ENCODE data around the gene PACSIN1. TPM values are rescaled to one million over a fixed set of nuclear protein-coding genes. Genes with fewer than 3 reads are reported as not detected.

PACSIN1 gene
- total RNA-seq, 2 experiments from 2014 or later: 19.3 to 88.4 TPM

DNA sequence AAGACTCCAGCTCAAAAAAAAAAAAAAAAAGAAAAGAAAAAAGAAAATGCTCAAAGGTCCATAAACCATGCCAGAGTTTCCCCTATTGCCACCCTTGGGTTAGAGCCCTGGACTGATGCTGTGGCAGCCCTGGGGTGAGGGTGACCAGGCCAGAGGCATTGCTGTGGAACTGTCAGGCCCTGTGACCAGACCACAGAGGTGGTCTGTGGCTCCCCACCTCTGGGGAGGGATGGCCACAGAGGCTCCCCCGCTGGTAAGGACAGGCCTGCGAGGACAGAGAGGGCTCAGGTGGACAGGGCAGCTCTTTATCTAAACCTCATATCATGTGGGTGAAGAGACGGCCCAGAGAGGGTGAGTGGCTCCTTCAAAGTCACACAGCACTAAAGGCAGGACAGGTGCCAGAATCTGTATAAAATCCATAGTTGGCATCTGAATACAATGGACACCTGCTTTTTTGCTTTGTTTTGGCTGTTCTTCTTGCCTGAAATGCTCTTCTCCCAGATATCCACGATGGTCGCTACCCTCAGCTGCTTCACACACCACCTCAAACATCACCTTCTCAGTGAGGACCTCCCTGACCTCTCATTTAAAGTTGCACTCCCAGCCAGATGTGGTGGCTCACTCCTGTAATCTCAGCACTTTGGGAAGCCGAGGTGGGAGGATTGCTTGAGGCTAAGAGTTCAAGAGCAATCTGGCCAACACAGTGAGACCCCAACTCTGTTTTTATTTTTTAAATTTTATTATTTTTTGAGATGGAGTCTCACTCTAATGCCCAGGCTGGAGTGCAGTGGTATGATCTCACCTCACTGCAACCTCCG is 112.8 kb downstream of the PACSIN1 start:
- BruUV-seq (replicated peaks): no TSS peak
- Histone ChIP-seq H2AFZ (ENCODE audit: low read length) (no peak overlapping the region), H3K4me3 (ENCODE audit: low read depth, low read length, poor library complexity, severe bottlenecking) (no peak overlapping the region), H3K27ac (ENCODE audit: low read depth, low read length, poor library complexity, severe bottlenecking) (no peak overlapping the region), H3K36me3 (ENCODE audit: insufficient read depth, low read length) (peaks cover 4% of the 10 kb centered on the region; the same call in 1 of the 2 replicates), H3K79me2 (ENCODE audit: insufficient read depth, low read depth, low read length) (no peaks in the 10 kb centered on the region), H3K4me2 (ENCODE audit: low read length) (no peak overlapping the region), H3K9me3 (ENCODE audit: low read length) (no peaks in the 10 kb centered on the region), H3K4me1 (ENCODE audit: insufficient read depth, low read length, poor library complexity, severe bottlenecking) (peaks cover 5% of the 10 kb centered on the region), H4K20me1 (ENCODE audit: insufficient read depth, low read length) (no peaks in the 10 kb centered on the region), H3K9me2 (ENCODE audit: insufficient read depth, low read length) (no peaks in the 10 kb centered on the region)
- POLR2A ChIA-PET: interaction anchor here (0.6 kb wide), 2 partner anchors 15 to 290 kb away, joined by 3 to 4 read pairs; no protein-coding TSS in a partner anchor
- TF ChIP-seq, protein P1, sequence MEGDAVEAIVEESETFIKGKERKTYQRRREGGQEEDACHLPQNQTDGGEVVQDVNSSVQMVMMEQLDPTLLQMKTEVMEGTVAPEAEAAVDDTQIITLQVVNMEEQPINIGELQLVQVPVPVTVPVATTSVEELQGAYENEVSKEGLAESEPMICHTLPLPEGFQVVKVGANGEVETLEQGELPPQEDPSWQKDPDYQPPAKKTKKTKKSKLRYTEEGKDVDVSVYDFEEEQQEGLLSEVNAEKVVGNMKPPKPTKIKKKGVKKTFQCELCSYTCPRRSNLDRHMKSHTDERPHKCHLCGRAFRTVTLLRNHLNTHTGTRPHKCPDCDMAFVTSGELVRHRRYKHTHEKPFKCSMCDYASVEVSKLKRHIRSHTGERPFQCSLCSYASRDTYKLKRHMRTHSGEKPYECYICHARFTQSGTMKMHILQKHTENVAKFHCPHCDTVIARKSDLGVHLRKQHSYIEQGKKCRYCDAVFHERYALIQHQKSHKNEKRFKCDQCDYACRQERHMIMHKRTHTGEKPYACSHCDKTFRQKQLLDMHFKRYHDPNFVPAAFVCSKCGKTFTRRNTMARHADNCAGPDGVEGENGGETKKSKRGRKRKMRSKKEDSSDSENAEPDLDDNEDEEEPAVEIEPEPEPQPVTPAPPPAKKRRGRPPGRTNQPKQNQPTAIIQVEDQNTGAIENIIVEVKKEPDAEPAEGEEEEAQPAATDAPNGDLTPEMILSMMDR (conservative IDR thresholded peaks at IDR 0.05; ENCODE audit: low read length): no peak
- no peak for TF ChIP-seq EZH2phosphoT487 (IDR thresholded peaks at IDR 0.05; ENCODE audit: borderline replicate concordance, low read depth, low read length)
- CTCF ChIA-PET (ENCODE audit: unreplicated experiment): no interaction called here
- intact Hi-C loops (cut with micrococcal nuclease; ENCODE audit: unreplicated experiment): no loop called here
- no peak for DNase-seq (ENCODE audit: low spot score)

- ChIA-PET CTCF (ENCODE audit: unreplicated experiment) (interaction anchor here (1.0 kb wide), 1 partner anchor 121 kb away, joined by 3 read pairs; no protein-coding TSS in a partner anchor), POLR2A (interaction anchor here (0.5 to 1.3 kb wide), 6 partner anchors 10 to 211 kb away, joined by 3 to 6 read pairs (median 4); partner anchors contain the start of gene BLTP3A)
- Histone ChIP-seq H3K4me3 (ENCODE audit: low read depth, low read length, poor library complexity, severe bottlenecking) (no peak overlapping the region), H3K9me2 (ENCODE audit: insufficient read depth, low read length) (no peaks in the 10 kb centered on the region), H3K9me3 (ENCODE audit: low read length) (no peaks in the 10 kb centered on the region), H3K36me3 (ENCODE audit: insufficient read depth, low read length) (peaks cover 4% of the 10 kb centered on the region; the same call in 1 of the 2 replicates), H2AFZ (ENCODE audit: low read length) (no peak overlapping the region), H3K79me2 (ENCODE audit: insufficient read depth, low read depth, low read length) (no peaks in the 10 kb centered on the region), H3K4me1 (ENCODE audit: insufficient read depth, low read length, poor library complexity, severe bottlenecking) (peaks cover 5% of the 10 kb centered on the region), H3K4me2 (ENCODE audit: low read length) (no peak overlapping the region), H4K20me1 (ENCODE audit: insufficient read depth, low read length) (no peaks in the 10 kb centered on the region), H3K27ac (ENCODE audit: low read depth, low read length, poor library complexity, severe bottlenecking) (no peak overlapping the region)
- no TSS peak for BruUV-seq (replicated peaks)
- no peak for DNase-seq (ENCODE audit: low spot score)
- intact Hi-C loops (cut with micrococcal nuclease; ENCODE audit: unreplicated experiment): no loop called here
- TF ChIP-seq EZH2phosphoT487 (IDR thresholded peaks at IDR 0.05; ENCODE audit: borderline replicate concordance, low read depth, low read length): no peak
These were observed 115.1 kb downstream of the PACSIN1 start for GRCh38 chr6:34580707-34581560.

DNA sequence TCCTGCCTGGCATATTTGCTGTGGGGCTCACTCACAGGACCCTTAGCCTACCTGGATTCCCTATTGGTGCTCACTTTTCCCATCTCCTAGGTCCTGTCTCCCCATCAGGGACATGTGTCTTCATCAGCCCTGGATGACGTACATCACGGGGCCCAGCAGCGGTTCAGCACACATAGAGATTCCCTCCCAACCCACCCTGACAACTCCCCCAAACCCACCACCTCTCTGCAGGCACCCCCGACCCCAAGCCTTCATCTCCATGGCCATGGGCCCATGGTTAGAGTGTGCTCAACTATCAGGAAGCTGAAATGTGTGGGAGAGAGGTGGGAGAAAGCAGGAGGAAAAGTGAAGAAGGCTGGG is 115.7 kb downstream of the PACSIN1 start:
- no peaks in the 10 kb centered on the region for H4K20me1 ChIP-seq (ENCODE audit: insufficient read depth, low read length)
- no TSS peak for BruUV-seq (replicated peaks)
- intact Hi-C loops (cut with micrococcal nuclease; ENCODE audit: unreplicated experiment): no loop called here
- no peaks in the 10 kb centered on the region for H3K79me2 ChIP-seq (ENCODE audit: insufficient read depth, low read depth, low read length)
- POLR2A ChIA-PET: interaction anchor here (0.7 kb wide), 1 partner anchor 26 kb away, joined by 3 read pairs; no protein-coding TSS in a partner anchor
- CTCF ChIA-PET (ENCODE audit: unreplicated experiment): no interaction called here
- no peaks in the 10 kb centered on the region for H3K9me2 ChIP-seq (ENCODE audit: insufficient read depth, low read length)
- no peak overlapping the region for H3K4me2 ChIP-seq (ENCODE audit: low read length)
- TF ChIP-seq EZH2phosphoT487 (IDR thresholded peaks at IDR 0.05; ENCODE audit: borderline replicate concordance, low read depth, low read length): no peak
- TF ChIP-seq, protein P1 (conservative IDR thresholded peaks at IDR 0.05; ENCODE audit: low read length): no peak
- DNase-seq (ENCODE audit: low spot score): no peak
- H3K27ac ChIP-seq (ENCODE audit: low read depth, low read length, poor library complexity, severe bottlenecking): no peak overlapping the region
- H3K4me1 ChIP-seq (ENCODE audit: insufficient read depth, low read length, poor library complexity, severe bottlenecking): peaks cover 5% of the 10 kb centered on the region
- no peak overlapping the region for H2AFZ ChIP-seq (ENCODE audit: low read length)
- H3K4me3 ChIP-seq (ENCODE audit: low read depth, low read length, poor library complexity, severe bottlenecking): no peak overlapping the region
- H3K9me3 ChIP-seq (ENCODE audit: low read length): no peaks in the 10 kb centered on the region
- peaks cover 9% of the 10 kb centered on the region; the same call in 1 of the 2 replicates for H3K36me3 ChIP-seq (ENCODE audit: insufficient read depth, low read length)

Measured in OCI-LY7 (cell line).